ENCODE results near the gene RAPSN.

The RAPSN gene

DNA sequence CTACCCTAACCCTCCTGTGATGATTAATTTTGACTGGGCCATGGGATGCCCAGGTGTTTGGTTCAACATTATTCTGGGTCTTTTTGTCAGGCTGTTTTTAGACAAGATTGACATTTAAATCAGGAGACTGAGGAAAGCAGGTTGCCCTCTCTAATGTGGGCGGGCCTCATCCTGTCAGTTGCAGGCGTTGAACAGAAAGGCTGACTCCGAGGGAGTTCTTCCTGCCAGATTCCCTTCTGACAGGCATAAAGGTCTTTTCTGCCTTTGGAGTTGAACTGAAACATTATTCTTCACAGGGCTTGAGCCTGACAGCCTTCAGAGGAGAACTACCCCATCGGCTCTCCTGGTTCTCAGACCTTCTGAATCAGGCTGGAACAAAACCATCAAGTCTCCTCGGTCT, 18.4 kb downstream of the RAPSN start:
- no peak for DNase-seq

DNA sequence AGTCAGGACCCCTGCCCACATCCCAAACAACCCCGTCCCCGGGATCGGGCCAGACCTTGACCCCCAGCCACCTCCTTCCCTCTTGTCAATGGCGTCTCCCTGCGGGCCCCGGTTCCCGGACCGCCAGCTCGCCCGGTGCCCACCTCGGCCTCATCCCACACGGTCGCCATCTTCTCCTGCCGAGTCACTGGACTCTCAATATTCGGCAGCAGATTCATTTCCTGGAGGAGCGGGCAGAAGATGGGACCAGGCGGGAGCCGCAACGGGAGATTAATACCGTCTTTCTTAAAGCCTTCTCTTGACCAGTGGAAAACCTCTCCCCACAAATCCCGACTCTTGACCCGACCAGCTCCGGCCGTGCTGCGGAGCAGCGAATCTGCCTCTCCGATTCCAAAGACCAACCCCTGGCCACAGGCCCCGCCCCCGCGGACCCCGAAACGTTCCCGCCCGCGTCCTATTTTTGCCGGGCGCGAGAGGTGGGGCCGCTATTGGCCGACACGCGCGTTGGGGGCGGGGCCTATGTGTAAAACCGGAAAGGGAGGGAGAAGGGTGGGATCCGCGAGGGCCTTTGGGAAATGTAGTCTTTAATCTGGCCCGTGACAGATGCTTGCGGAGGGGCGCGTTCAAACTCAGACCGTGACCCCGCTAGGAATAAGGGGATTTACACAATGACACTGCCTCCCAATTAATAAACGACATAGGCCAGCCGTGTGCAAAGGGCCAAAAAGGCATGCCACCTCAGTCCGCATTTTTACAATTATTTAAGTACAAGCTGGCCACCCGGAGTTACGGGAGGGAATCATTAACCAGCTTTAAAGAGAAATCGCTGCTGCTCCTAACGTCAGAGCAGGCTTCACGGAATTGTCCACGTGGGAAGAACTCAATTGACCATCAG, 22.6 kb downstream of the RAPSN start, which contains the start of gene PSMC3:
Gene PSMC3, minus strand, starts transcription at position 378 of the 895 bp plus-strand sequence. Its CDS starts 160 bp downstream, at position 218.
- peak; percentile 81 for DNase-seq

DNA sequence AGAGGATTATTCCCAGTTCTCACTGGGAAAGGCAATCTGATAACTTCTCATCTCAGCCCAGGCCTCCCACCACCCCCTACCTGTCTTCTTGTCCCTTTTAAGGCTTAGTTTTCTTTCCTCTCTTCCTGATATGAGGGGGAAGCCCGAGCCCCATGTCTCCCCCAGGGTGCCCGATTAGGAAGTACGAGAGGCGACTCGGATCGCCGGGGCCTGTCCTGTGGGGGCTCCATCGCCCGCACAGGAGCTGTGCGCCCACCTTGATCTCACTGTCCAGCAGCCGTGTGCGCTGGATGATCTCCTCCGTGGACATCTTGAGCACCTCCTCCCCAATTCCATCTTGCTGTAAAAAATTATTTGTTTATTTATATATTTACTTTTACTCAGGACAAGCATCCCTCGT, 23.3 kb downstream of the RAPSN start:
- no peak for DNase-seq

DNA sequence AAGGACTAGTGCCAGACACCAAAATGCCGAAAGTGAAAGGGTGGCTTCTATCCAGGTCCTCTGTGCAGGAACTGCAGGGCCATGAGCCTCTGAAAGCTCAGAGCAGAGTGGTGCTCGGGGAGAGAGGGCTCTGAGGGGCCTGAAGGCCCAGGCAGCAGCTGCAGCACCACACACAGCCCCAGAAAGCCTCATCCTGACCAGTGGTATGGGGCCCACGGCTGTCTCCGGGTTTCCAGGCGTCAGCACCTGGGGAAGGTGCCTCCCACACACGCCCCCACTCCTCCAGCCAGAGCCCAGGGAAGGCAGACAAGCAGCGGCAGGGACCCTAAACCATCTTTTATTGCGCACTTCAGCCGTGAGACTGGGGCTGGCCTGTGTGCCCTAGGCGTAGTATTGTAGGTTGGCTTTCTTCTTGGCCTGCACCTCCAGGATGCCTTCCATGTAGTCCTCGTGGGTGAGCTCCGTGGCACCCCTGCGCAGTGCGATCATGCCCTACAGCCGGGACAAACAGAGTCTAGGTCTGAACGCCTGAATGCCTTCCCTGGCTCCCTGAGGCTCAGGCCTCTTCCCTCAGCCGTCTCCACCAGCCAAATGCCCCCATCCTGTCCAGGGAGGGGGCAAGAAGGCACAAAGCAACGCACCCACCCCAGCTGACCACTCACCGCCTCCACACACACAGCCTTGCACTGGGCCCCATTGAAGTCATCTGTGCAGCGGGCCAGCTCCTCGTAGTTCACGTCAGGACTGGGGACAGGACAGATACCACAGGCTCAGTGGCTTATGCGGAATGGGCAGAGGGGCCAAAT, 30.3 kb downstream of the RAPSN start:
- no peak for DNase-seq

DNA sequence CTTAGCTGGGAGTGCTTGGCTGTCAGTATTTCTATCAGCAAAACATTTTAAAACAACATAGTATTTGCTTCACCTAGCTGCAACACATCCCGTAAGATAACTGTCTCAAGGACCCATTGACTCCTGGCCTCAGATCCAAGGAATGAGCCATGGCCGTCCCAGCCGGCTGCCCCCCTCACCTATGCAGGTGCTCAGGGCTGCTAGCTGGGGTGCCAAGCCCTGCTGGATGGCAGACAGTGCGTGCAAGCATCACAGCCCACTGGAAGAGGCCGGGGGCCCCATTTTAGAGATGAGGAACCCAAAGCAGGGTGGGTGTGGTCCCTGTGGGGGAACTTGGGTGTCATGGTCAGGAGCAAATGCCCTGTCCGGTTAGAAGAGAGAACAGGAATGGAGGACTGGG, 31.2 kb downstream of the RAPSN start:
- DNase-seq: no peak

DNA sequence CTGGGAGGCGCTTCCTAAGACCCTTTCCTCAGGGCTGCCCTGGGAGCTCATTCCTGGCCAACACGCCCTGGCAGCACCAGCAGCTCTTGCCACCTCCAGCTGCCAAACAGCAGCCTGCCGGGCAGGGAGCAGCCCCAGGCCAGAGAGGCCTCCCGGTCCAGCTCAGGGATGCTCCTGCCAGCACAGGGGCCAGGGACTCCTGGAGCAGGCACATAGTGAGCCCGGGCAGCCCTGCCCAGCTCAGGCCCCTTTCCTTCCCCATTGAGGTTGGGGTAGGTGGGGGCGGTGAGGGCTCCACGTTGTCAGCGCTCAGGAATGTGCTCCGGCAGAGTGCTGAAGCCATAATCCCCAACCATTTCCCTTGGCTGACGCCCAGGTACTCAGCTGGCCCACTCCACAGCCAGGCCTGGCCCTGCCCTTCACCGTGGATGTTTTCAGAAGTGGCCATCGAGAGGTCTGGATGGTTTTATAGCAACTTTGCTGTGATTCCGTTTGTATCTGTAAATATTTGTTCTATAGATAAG, 32.9 kb downstream of the RAPSN start:
- peak; percentile 91 for DNase-seq

DNA sequence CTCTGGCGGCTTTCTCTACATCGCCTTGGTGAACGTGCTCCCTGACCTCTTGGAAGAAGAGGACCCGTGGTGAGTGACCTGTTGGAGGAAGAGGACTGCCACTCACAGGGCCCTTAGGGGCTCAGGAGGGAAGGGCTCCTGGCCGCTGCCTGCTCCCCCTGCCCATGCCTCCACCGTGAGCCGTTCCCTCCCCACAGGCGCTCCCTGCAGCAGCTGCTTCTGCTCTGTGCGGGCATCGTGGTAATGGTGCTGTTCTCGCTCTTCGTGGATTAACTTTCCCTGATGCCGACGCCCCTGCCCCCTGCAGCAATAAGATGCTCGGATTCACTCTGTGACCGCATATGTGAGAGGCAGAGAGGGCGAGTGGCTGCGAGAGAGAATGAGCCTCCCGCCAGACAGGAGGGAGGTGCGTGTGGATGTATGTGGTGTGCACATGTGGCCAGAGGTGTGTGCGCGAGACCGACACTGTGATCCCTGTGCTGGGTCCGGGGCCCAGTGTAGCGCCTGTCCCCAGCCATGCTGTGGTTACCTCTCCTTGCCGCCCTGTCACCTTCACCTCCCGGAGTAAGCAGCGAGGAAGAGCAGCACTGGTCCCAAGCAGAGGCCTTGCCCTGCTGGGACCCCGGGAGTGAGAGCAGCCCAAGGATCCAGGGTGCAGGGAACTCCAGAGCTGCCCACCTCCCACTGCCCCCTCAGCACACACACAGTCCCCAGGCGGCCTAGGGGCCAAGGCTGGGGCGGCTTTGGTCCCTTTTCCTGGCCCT, 33.7 kb downstream of the RAPSN start:
- peak; percentile 34 for DNase-seq

DNA sequence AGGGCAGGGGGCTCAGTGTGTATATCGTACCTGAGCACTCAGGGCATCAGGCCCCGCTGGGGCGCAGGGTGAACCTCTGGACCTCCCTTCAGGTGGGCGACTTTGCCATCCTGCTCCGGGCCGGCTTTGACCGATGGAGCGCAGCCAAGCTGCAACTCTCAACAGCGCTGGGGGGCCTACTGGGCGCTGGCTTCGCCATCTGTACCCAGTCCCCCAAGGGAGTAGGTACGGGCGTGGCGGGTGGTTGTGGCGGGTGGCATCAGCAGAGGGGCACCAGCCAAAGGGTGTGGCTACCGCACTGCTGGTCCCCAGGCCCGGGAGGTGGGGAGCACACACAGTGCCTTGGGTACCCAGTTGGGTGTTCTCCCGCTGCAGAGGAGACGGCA, 34.3 kb downstream of the RAPSN start:
- DNase-seq: no peak

DNA sequence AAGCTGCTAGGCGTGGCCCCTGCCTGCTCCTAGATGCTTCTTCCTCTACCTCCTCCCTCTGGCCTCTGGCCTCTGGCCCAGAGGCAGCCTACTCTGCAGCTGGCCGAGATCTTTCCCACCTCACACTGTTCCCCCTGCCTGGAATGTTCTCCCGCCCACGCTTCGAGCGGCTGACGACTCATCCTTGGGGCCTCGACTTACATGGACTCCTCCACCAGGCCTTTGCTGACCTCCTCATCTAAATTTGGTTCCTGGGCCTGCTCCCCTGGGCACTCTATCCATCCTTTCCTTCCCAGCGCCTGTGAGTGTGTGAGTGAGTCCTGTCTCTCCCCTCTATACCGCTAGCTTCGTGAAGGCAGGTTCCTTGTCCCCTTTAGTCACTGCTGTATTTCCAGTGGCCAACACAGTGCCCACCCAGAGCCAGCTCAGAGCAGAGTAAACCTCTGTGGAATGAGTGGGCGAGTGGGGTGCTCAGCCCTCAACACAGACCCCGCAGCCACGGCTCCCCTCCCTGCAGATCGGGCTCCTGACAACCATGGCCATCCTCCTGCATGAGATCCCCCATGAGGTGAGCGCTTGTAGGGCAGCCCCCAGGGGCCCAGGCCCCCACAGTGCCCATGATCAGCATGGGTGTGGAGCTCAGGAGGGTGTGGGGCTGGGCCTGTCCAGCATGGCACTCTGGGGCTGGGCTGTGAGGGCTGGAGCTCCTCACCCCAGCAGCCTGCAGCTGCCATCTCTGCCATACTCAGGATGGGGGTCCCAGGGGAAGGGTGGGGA, 34.8 kb downstream of the RAPSN start:
- DNase-seq: no peak

DNA sequence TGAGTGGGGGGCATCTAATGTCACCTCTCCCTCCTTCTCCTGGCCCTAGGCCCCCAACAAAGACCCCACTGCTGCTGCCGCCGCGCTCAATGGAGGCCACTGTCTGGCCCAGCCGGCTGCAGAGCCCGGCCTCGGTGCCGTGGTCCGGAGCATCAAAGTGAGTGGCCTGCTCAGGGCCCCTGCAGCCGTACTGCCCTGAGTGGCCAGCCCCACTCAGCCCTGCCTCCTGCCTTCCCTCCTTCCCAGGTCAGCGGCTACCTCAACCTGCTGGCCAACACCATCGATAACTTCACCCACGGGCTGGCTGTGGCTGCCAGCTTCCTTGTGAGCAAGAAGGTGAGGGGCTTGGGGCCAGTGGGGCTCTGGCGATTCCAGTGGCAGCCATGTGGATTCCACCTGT, 35.6 kb downstream of the RAPSN start:
- DNase-seq: no peak

DNA sequence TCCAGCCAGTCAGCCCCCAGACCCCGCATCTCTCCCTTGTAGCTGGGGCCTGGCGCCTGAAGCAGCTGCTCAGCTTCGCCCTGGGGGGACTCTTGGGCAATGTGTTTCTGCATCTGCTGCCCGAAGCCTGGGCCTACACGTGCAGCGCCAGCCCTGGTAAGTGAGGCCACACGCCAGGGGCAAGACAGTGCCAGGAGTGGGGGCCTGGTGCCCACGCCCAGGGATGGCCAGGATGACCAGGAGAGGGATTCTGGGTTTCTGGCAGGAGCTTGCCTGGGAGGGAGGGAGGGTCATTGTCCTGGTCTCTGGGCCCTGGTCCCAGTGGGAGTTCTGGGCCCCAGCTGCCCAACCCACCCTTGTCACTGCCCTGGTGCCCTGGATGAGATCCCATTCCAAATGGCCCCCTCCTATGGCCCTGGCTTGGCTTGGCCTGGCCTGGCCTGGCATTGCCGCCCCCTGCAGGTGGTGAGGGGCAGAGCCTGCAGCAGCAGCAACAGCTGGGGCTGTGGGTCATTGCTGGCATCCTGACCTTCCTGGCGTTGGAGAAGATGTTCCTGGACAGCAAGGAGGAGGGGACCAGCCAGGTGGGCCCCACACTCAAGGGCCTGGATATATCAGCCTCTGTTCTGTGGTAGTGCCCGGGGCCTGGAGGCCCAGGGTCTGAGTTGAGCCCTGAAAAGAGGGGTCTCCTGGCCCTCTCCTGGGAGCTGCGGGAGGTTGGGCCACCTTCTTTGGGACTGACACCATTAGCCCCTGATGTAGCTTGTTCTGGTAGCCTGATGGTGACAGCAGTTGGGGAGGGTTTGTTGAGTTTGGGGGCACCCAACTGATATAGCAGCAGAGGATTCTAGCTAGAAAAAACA, 36.8 kb downstream of the RAPSN start:
- peak; percentile 94 for DNase-seq

DNA sequence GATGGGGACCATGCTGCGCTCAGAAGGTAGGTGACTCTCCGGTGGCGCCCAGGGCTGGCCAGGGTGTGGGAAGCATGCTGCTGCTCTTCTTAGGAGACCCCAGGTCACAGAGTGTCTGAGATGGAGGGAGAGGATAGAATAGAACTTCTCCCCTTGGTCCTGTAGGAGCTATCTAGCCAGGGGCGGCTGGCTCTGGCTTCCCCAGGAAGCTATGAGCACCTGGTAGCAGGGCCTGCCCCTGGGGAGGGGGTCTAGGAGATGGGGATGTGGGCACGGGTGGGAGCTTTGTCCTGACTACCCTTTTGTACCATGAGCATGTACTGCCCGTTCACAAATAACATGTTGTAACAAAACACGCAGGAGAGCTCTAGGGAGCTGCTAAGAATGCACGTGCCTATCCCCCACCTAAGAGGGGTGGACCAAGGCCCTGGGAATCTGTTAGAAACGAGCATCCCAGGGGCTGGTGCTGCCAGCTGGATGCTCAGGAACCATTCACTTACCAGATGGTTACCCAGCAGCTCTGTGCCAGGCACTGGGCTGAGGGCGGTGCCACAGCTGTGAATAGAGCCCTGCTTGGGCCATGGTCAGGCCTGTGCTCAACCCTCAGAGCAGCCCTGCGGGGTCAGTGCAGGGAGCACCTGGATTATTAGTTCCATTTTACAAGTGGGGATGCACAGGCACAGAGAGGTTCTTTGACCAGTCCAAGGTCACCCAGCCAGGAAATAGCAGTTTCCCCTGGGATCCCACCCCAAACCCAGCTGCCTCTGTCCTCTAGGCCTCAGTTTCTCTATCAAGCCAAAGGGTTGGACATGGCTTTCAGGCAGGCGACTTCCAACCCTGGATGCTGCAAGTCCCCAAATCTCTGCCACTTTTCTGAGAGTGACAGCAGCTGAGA, 38.3 kb downstream of the RAPSN start:
- DNase-seq: no peak

DNA sequence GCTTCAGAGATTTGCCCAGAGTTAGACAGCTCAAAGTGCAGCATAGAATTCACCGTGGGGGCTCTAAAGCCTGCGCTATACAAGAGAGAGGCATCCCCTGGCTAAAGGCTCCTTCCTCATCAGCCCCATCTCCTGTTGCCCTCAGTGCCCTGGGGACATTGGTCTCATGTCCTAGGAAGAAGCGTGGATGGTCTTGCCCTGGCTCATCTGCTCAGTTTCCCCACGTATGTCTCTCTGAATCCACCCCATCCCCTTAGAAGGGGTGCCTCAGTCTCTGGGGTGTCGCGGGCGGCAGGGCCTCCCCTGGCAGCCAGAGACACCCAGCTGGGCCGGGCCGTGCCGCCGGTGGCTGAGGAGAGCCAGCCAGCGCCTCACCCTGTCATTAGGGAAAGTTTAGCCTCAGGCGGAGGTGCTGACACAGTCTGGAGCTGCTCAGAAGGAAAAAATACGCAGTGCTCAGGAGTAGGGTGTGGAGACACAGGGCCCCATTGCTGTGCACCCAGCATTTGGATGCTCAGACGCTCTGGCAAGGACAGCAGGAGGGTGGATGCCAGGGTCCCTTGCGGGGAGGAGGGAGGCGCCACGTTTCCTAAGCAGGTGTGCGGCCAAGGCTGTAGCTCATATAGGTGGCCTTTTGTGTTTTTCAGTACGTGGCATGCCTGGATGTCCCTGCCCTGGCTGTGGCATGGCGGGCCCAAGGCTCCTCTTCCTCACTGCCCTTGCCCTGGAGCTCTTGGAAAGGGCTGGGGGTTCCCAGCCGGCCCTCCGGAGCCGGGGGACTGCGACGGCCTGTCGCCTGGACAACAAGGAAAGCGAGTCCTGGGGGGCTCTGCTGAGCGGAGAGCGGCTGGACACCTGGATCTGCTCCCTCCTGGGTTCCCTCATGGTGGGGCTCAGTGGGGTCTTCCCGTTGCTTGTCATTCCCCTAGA, 39.2 kb downstream of the RAPSN start:
- peak; percentile 31 for DNase-seq

DNA sequence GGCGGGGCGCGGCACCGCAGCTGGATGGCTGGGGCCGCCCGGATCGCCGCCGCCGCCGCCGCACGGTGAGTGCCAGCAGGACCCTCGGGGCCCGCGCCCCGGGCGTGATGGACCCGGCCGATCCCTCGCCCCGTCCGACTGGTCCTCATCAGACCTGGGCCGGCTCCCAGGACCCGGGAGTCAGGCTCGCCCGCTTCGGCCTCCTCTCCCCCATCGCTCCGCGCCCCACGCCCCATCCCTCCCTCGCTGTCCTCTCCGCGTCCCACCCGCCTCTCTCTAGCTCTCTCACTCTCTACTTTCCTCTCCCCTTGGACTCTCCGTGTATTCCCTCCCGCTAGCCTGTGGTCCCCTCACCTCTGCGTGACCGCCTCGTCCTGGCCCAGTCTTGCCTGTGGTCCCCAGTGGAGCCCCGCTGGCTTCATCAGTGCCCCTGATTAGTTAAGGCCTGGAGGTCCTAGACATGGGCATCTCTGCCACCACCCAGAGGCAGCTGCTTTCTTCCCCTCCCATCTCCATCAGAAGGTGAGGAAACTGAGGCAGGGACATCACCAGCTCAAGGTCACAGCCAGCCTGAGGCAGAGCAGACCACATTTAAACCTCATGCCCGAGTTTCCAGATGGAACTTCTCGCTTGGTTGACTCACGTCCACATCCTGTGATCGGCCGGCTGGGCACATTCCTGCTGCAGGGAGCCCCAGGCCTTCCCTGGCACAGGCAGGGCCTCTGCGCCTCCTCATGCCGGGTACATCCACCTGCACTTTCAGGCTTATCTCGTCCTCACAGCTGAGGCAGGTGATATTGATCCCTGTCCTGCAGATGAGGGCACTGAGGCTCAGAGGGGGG, 40.1 kb downstream of the RAPSN start:
- peak; percentile 88 for DNase-seq

DNA sequence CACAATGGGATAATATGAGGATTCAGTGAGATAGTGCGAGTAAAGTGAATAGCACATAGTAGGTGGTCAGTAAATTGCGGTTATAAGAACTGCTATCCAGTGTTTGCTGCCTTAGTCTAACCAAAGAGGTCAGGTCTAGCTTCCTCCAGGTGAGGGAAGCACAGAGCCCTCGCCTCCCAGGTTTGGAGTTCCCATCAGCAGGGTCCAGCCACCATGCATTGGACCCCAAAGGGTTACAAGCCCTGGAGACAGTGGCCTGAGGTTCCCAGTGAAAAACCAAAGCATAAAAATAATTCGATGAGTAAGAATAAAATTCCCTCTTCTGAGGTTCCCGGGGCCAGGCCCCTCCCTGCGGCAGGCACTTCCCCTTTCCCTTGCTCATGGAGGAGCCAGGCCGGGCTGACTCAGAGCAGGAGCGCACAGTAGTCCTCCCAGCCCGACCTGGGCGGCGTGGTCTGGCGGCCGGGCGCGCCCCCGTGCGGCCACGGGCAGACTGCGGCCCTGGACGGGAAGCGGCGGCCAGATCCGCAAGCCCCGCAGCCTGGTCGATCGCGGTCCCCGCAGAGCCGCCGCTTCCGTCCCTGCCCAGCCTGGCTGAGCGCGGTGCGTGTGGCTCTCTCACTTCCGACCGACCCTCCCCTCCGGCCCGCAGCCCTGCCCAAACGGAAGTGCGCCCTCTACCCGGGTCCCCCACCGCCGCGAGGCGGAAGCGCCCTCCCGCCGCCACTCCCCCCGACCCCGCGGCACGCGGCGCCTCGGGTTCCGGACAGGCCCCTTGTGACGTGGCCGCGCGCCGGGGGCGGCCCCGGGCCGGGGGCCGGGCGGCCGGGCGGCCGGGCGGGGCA, 41.0 kb downstream of the RAPSN start, which contains the start of gene SLC39A13:
Gene SLC39A13, plus strand, starts transcription at position 845 of the 845 bp plus-strand sequence. CDS start 1,505 bp downstream, outside the sequence.
- peak; percentile 100 for DNase-seq

DNA sequence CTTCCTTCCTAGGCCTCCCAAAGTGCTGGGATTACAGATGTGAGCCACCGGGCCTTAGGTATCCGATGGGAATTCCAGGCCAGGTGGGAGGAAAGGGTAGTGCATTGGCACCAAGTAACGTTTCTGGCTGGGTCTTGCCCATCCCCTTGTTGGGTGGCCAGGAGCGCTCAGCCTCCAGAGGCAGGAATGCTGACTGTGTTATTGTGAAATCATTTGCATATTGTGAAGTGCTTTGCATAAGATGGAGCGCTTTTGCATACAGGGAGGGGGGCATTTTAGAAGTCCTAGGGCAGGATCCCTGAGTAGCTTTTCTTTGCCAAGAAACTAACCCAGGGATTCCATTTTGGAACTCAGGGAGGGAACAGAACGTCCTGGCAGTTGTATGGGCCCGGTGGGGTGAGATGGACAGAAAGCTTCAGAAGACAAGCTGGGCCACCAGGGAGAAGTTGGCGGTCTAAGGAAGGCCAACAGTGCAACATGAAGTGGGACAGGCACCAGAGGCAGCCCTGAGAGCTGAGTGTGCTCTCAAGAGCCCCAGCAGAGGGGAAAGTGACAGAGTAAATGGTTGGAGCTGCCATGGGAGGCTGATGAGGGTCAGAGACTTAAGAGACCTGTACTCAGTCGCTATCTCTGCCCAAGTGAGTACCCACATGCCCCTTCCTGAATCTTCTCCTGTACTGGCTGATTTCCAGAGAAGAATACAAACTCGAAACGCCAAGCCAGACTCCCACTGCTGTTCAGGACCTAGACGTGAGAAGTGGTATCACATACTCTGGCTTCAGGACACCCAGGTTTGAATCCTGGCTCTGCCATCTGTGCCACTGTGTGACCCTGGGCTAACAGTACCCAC, 41.8 kb downstream of the RAPSN start:
- peak; percentile 29 for DNase-seq
